ENCODE measurements around the gene TTC3.

DNA sequence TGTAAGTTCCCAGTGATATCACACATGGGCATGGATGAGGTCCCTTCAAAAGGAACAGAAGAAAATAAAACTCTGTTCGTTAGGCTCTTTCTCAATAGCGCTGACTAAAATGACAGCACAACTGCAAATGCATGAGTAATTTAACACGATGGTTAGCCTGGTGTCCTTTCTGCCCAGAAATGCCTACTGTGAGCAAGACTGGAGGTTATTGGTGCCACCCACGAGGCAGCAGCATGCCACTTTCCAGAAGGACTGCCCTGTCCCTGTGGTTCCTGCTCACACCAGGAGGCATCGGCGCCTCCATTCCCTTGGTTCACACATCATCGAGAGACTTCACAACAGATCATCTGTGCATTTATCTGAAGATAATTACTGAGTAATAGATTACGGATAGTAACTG lies 167.9 kb downstream of the TTC3 start:
- TF ChIP-seq, protein P1, sequence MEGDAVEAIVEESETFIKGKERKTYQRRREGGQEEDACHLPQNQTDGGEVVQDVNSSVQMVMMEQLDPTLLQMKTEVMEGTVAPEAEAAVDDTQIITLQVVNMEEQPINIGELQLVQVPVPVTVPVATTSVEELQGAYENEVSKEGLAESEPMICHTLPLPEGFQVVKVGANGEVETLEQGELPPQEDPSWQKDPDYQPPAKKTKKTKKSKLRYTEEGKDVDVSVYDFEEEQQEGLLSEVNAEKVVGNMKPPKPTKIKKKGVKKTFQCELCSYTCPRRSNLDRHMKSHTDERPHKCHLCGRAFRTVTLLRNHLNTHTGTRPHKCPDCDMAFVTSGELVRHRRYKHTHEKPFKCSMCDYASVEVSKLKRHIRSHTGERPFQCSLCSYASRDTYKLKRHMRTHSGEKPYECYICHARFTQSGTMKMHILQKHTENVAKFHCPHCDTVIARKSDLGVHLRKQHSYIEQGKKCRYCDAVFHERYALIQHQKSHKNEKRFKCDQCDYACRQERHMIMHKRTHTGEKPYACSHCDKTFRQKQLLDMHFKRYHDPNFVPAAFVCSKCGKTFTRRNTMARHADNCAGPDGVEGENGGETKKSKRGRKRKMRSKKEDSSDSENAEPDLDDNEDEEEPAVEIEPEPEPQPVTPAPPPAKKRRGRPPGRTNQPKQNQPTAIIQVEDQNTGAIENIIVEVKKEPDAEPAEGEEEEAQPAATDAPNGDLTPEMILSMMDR (IDR thresholded peaks at IDR 0.05; ENCODE audit: low read depth, low read length) = no peak
- TF ChIP-seq EZH2phosphoT487 (IDR thresholded peaks at IDR 0.05; ENCODE audit: low read depth) = no peak
